HG03175 (cell line): ENCODE measurements around the gene EFNA4.

Experiments
- ATAC-seq: cut with Tn5 transposase; IDR thresholded peaks from one replicate; pipeline ENCODE4 v1.9.1; 2021; ENCODE audit warnings: mild to moderate bottlenecking, moderate library complexity; ENCODE audit not compliant: unreplicated experiment

The EFNA4 gene

GRCh38 chr1:155072531-155073289, 9.2 kb downstream of the EFNA4 start:
- ATAC-seq = no peak

- ATAC-seq = no peak
Measured at GRCh38 chr1:155073377-155074242, 10.1 kb downstream of the EFNA4 start.

DNA sequence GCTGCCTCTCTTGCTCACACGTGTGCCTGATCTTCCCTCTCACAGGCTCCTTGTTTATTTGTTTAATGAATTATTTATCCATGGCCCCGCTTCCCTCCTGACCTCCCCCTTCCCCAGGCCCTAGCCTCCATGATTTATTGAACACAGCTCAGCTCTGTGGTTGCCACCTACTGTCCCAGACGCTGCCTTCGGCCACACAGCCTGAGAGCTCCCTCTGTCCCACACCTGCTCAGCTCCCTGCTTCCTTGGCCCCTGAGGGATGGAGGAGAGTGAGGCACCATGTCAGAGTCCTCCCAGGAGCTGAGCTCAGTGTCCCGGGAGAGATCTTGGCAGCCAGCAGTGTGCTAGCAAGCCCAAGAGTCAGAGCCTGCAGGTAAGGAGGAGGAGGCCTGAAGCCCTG, 12.0 kb downstream of the EFNA4 start:
- no peak for ATAC-seq

GRCh38 chr1:155076371-155076770, 12.8 kb downstream of the EFNA4 start:
- ATAC-seq = no peak

DNA sequence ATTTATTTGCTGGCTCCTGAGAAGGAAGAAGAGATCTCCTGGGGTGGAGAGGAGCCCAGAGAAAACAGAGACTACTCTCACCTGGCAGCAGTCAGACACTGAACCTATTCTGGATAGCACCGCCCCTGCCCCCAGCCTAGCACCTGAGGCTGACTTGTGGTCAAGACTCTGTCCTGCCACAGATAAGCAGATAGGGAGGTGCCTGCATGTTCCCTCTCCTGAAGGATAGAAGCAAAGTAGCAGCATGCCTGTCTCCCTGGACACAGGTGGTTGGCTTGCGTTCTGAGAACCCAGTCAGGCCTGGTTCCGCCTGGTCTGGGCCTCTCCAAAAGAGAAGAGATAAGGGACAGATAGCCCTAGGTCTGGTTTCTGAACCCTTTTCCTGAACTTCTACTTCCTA, 13.8 kb downstream of the EFNA4 start:
- ATAC-seq = no peak

DNA sequence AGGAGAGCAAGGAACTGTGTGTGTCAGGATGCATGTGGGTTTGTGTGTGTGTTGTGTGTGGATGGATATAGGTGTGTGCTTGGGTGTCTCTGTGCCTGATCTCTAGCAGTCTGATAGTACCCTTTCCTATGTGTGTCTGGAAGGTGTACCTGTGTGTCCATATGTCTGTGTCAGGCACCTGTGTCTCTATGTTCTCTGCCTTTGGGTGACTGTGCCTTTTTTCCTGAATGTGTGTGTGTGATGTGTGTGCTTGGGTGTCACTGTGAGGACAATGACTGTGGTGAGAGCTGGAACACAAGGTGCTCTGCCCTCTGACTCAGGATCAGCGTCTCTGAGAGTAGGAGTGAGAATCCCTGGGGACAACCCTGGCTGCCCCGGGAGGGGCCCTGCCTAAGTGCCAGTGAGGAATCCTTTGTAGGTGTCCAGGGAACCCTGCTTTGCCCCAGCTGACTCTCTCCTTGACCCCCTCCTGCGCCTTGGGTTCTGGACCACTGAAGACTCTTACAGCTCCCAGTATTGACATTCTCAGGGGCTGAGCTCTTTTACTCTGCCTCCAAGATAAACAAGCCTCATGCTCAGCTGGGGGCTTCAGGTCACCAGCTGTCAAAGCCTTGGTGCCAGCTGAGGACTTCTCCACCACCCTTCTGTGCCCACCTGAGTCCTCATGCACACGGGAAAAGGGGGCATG, 14.4 kb downstream of the EFNA4 start:
- no peak for ATAC-seq

GRCh38 chr1:155078469-155079209, 15.1 kb downstream of the EFNA4 start, which contains the start of gene EFNA3:
Gene EFNA3 (plus strand): TSS chr1:155078837. CDS start chr1:155078942, 105 bp downstream.
- no peak for ATAC-seq

- ATAC-seq = no peak
Measured at GRCh38 chr1:155079210-155079486, 15.6 kb downstream of the EFNA4 start.

GRCh38 chr1:155079487-155080311, 16.2 kb downstream of the EFNA4 start:
- ATAC-seq = no peak

DNA sequence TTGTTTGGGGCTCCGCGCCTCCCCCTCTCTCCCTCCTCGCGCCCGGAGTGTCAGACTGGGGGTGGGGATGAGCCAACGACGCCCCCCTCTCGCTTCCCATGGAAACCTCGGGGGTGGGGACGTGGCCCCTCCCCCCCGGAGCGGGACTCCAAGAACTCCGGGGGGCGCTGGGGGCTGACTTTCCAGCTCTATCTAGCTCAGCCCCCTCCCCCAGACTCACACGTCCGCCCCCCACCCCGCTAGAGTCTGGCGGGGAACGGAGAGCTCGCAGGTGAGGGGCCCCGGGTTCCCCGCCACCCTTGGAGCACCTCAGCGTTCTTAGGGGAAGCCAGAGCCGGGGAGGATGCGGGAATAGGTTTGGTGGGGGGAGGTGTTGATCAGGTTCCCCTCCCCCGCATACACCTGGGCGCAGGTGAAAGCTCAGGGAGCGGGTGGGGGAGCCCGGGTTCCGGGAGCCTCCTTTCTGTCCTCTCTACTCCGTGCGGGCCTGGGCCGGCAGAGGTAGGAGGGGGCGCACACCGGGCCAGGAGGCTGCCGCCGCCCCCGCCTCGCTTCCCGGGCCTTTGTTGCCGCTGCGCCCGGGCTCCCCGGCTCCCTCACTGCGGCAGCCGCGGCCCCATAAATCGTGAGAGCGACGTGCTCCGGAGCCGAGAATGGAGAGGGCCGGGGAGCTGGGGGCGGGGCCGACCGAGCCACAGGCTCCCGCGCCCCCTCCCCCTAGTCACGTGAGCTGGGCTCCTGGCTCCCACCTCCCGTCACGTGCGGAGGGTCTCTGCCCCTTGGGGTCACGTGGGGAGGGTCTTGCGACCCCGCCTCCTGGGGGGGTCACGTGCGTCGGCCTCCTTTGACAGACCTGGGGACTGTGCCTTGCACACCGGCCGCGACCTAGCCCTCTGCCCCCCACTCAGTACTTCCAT, 17.0 kb downstream of the EFNA4 start:
- no peak for ATAC-seq

DNA sequence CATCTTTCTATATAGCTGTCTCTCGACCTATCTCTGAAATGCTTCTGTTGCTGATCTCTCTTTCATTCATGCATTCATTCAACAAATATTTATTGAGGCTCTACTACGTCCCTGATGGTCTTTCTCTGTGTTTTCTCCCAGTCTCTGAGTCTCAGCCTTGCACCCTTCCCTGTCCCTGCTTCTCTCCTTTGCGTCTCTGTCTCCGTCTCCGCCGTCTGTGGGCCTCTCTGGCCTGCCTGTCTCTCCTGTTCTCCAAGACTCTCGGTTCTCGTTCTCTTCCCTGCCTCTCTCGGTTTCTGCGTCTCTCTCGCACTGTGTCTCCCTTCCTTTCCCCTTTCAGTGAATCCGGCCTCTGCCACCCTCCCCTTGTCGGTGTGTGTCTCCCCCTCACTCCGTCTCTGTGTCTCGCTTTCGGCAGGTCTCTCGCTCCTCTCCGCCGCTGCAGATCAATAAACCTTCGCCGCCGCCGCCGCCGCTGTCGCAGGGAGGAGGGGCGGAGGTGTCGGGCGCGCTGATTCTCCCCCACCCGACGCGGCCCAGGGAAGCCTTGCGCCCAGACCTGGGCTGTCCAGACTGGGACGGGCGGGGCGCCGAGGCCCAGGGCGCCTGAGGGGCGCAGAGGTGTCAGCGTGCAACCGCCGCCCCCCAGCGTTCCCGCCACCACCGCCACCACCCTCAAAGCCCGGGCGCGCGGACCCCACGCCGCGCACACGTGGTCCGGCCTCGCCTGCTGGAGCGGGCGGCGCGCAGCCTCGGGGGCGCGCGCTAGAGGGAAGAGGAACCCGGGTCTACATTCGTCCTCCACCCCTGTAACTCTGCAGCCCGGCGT, 18.1 kb downstream of the EFNA4 start:
- ATAC-seq = no peak

DNA sequence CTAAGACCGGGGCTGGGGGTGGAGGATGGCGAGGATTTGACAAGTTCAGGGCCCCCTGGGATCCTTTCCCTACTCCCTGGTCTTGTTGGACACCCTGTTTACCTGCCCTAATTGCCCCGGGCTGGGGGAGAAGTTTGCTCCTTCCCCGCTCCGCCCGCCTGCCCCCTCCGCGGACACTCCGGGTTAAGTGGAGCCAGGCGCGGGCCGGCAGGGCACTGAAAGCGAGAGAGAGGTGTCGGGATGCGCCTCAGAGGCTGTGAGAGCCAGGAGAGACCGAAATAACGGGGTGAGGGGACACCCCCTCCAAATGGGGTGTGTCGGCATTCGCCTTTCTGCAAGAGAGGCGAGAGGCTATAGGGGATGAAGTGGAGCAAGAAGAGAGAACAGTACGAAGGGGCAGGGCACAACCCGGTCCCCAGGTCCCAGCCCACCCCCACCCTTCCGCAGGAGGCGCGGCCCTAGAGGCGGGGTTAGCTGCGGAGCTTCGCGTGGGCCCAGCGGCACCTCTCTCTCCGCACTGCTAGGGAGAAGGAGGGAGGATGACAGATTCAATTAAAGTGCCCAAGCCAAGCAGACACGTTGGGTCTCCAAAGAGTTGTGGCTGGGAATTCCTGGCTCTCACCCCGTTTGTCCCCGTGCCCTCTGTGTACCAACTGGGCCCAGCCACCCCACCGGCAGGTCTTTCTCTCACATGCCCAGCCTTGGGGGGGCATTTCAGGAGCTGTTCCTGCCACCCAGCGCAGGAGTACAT, 18.9 kb downstream of the EFNA4 start:
- ATAC-seq = no peak

GRCh38 chr1:155083052-155083541, 19.6 kb downstream of the EFNA4 start:
- no peak for ATAC-seq

DNA sequence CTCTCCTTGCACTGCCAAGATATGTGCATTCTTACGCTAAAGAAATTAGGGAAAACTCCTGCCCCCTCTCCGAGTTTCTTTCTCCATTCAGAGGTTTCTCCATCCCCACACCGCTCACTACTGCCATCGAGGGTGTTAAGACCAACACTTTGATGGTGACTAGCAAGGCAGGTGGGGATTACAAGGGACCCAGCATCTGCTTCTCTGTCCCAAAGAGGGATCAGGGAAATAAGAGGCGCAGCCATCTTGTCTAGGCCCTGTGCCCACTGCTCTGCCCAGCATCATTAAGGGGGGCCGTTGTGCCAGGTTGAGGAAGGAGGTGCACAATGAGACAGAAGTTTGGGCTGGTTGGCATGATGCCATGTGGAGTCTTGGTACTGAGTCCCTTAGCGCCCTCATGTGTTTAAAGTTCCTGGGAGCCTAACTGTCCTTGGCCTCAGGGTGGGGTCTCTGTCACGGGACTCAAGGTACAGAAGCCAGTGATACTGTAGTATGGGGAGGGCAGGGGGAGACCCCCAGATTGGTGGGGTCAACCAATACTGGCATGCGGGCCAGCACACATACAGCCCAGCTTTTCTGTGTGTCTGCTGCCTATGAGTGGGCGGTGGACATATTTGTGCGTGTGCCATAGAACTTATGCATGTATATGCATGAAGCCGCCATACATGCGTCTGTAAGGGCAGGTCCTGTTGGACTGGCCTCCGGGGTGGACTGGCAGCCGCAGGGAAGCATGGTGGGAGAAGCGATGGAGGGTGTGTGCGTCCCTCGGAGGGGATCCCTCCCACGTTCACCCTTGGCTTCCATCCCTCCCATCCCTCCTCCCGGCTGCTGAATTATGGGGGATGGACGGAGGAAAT, 20.6 kb downstream of the EFNA4 start:
- ATAC-seq = no peak

DNA sequence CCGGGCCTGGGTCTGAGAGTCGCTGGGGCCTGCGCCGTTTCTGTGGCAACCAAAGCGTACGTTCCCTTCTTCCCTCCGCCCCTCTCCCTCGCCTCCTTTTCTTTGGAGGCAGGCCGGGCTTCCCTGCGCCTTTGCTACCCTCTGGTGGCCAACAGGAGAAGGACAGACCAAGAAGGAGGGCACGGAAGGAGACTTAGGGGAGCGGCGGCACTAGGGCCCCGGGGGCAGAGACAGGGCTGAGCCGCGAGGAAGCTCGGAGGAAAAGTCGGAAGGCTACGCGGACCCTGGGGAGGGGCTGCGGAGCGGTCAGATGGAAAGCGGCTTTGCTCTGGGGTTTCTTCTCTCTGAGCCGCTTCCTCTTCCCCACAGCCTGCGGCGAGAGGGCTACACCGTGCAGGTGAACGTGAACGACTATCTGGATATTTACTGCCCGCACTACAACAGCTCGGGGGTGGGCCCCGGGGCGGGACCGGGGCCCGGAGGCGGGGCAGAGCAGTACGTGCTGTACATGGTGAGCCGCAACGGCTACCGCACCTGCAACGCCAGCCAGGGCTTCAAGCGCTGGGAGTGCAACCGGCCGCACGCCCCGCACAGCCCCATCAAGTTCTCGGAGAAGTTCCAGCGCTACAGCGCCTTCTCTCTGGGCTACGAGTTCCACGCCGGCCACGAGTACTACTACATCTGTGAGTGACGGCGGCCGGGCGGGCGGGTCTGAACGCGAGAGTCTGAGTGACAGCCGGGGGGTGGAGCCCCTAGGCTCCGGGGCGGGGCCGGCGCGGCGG, 21.4 kb downstream of the EFNA4 start:
- peak; percentile 75 for ATAC-seq
